Right atrium auricular region (tissue), 2 donors: Measurements from ENCODE around the gene SYTL4. TPM values are rescaled to one million over a fixed set of nuclear protein-coding genes. Genes with fewer than 3 reads are reported as not detected.
A peak's percentile ranks its signal among the peaks of the same experiment; 100 is the strongest.

Experiments
- DNase-seq: peaks from one replicate; pipeline ENCODE4 v3.0.0-alpha.2; 2019; ENCODE audit warnings: low spot score
- H3K27ac ChIP-seq, 2 donors: fragments of 200-600 bp; sonication (generic); 1 replicate in 1 of 2; 2 replicates in 1 of 2; pipeline ENCODE4 v1.5.1; 2016 to 2019
- H3K27me3 ChIP-seq, 2 donors: fragments of 200-600 bp; sonication (generic); one replicate each; pipeline versions ENCODE4 v1.5.1 to v1.6.0; 2017 to 2019
- H3K36me3 ChIP-seq: fragments of 200-600 bp; sonication (generic); one replicate; pipeline ENCODE4 v1.5.1; 2016
- H3K4me1 ChIP-seq, 2 donors: fragments of 200-600 bp; sonication (generic); one replicate each; pipeline versions ENCODE4 v1.5.1 to v1.6.0; 2017 to 2019
- H3K4me3 ChIP-seq, 2 donors: fragments of 200-600 bp; sonication (generic); 1 replicate in 1 of 2; 2 replicates in 1 of 2; pipeline ENCODE4 v1.5.1; 2017 to 2019; ENCODE audit warnings: mild to moderate bottlenecking in 1 of 2, moderate library complexity in 1 of 2
- H3K9me3 ChIP-seq, 2 donors: fragments of 200-600 bp; sonication (generic); one replicate each; pipeline ENCODE4 v1.5.1; 2019
- CTCF ChIP-seq, 2 donors: fragments of 200-600 bp; sonication (generic); IDR thresholded peaks; one replicate each; pipeline ENCODE4 v1.5.1; 2019; ENCODE audit warnings: antibody characterized with exemption in 2 of 2
- total RNA-seq, 2 donors: library from RNA; depleted of rRNA; stranded (reverse); fragments of >200 nt; gene quantifications; one replicate each; pipeline ENCODE4 v1.1.0, GENCODE V29; 2016

The SYTL4 gene
- total RNA-seq, 2 donors from 2014 or later = 3.2 to 4.8 TPM

GRCh38 chrX:100643956-100644860 lies 87.7 kb downstream of the SYTL4 start, which contains the start of gene SRPX2:
SRPX2 (plus strand) TSS chrX:100644199; CDS start chrX:100646323, 2,124 bp downstream.
- peak; percentile 84 for DNase-seq
- TF ChIP-seq CTCF (IDR thresholded peaks at IDR 0.05) = no peak

DNA sequence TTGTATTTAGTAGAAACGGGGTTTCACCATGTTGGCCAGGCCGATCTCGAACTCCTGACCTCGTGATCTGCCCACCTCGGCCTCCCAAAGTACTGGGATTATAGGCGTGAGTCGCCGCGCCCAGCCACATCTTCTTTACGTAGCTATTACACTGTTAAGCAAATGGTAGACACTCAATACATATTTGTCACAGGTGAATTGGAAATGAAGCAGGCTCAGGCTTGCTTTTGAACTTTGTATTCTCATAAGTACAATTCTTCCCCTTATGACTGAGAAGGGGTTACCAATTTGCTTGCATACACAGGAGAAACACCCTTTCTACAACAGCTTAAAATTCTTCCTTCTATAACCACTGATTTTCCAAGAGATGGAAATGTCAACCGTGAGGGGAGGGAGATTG lies 88.7 kb downstream of the SYTL4 start:
- Histone ChIP-seq H3K4me3 (no peak overlapping the region), H3K27ac (peak overlapping the region in 1 of 2 donors; percentile 53), H3K4me1 (no peaks in the 10 kb centered on the region), H3K36me3 (no peaks in the 10 kb centered on the region), H3K27me3 (no peaks in the 10 kb centered on the region), H3K9me3 (no peaks in the 10 kb centered on the region)
- no peak for DNase-seq
- TF ChIP-seq CTCF (IDR thresholded peaks at IDR 0.05) = no peak

More at GRCh38 chrX:100643956-100644860, 87.7 kb downstream of the SYTL4 start, which contains the start of gene SRPX2:
- H3K27me3 ChIP-seq = no peaks in the 10 kb centered on the region
- no peaks in the 10 kb centered on the region for H3K9me3 ChIP-seq
- H3K4me3 ChIP-seq = peak within 1 kb of the TSS; percentile 32 to 37
- peaks cover 0 to 3% of the 10 kb centered on the region in 2 donors for H3K4me1 ChIP-seq
- H3K27ac ChIP-seq = peak within 1 kb of the TSS; percentile 55 to 77
- H3K36me3 ChIP-seq = no peaks in the 10 kb centered on the region

- H3K9me3 ChIP-seq = no peaks in the 10 kb centered on the region
- no peak overlapping the region for H3K27ac ChIP-seq
- no peaks in the 10 kb centered on the region for H3K36me3 ChIP-seq
- no peak for TF ChIP-seq CTCF (IDR thresholded peaks at IDR 0.05)
- no peaks in the 10 kb centered on the region for H3K4me1 ChIP-seq
- no peaks in the 10 kb centered on the region for H3K27me3 ChIP-seq
- no peak overlapping the region for H3K4me3 ChIP-seq
- DNase-seq = no peak
These were observed 89.6 kb downstream of the SYTL4 start for GRCh38 chrX:100642290-100642689.

- no peaks in the 10 kb centered on the region for H3K9me3 ChIP-seq
- peak within 1 kb of the TSS; percentile 52 to 58 for H3K4me3 ChIP-seq
- peak in 1 of 2 donors; percentile 63 for TF ChIP-seq CTCF (IDR thresholded peaks at IDR 0.05)
- DNase-seq = peak; percentile 83
- no peaks in the 10 kb centered on the region for H3K4me1 ChIP-seq
- no peaks in the 10 kb centered on the region for H3K27me3 ChIP-seq
- H3K27ac ChIP-seq = peak within 1 kb of the TSS; percentile 55 to 64
- H3K36me3 ChIP-seq = no peaks in the 10 kb centered on the region
These were observed 95.5 kb downstream of the SYTL4 start, which contains the start of gene TSPAN6 for GRCh38 chrX:100636321-100636991. TSPAN6 (minus strand) TSS chrX:100636806; CDS start chrX:100636694, 112 bp downstream.

DNA sequence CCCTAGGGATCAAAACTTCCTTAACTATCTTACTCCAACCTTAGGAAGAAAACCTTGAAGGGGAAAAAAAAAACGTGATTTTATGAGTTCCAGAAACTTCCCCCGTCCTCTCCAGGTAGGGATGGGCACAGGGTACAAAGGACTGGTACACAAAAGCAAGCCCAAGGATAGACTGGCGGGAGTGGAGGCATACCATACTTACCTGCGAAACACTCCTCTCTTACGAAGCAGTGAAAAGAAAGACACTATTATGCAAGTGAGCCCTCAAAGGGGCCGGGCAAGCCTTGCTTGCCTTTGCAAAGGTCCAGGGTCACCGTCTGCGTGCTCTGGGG lies 96.0 kb downstream of the SYTL4 start:
- Histone ChIP-seq H3K27ac (peak overlapping the region; percentile 55 to 64), H3K4me3 (peak overlapping the region; percentile 52 to 58), H3K36me3 (no peaks in the 10 kb centered on the region), H3K9me3 (no peaks in the 10 kb centered on the region), H3K4me1 (no peaks in the 10 kb centered on the region), H3K27me3 (no peaks in the 10 kb centered on the region)
- no peak for TF ChIP-seq CTCF (IDR thresholded peaks at IDR 0.05)
- DNase-seq = no peak
